Measurements from ENCODE around the gene PRKAR1B.

The PRKAR1B gene

DNA sequence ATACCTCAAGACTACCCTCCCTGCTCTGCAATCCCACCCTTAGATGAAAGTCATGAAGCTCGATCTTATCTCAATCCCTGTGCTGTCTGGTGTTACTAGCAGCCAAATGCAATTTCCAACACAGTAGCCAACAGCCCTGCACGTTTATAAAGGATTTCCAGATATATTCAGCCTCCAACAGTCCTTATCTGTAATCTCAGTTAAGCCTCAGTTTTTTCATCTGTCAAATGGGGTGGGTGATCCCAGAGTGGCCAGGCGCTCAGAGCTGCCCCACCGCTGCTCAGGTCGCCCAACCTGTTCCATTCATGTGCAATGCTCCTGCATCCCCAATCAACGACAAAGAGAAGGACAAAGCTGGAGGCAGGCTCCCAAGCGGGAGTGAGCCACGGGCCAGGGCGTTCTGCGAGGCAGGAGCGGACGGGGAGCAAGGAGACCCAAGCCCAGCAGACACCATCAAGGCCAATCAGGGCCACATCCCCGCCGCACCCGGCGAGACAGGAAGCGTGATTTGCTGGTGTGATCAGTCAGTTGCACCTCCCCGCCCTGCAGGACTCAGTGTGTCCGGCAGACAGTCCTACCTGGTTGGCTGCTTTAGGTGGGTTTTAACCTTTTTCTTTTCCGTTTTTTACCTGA is 227.1 kb downstream of the PRKAR1B start:
- no peak overlapping the region for H3K4me3 ChIP-seq (ENCODE audit: low read length)
- DNase-seq (ENCODE audit: low read depth): no peak
- TF ChIP-seq, protein P1, sequence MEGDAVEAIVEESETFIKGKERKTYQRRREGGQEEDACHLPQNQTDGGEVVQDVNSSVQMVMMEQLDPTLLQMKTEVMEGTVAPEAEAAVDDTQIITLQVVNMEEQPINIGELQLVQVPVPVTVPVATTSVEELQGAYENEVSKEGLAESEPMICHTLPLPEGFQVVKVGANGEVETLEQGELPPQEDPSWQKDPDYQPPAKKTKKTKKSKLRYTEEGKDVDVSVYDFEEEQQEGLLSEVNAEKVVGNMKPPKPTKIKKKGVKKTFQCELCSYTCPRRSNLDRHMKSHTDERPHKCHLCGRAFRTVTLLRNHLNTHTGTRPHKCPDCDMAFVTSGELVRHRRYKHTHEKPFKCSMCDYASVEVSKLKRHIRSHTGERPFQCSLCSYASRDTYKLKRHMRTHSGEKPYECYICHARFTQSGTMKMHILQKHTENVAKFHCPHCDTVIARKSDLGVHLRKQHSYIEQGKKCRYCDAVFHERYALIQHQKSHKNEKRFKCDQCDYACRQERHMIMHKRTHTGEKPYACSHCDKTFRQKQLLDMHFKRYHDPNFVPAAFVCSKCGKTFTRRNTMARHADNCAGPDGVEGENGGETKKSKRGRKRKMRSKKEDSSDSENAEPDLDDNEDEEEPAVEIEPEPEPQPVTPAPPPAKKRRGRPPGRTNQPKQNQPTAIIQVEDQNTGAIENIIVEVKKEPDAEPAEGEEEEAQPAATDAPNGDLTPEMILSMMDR (conservative IDR thresholded peaks at IDR 0.05; ENCODE audit: low read length): no peak

All from AG10803 (cell line).